ENCODE results near the gene RMND5B.
A peak's percentile ranks its signal among the peaks of the same experiment; 100 is the strongest.
"Not testable (repeated sequence)": the region's sequence is repeated elsewhere in the genome, so short reads cannot be mapped to it uniquely, and the experiment has no call there.

Gene RMND5B

GRCh38 chr5:178113841-178114324 is 16.9 kb upstream of the RMND5B start:
- no peak for DNase-seq (ENCODE audit: low spot score)

- DNase-seq (ENCODE audit: low spot score) = peak; percentile 28
These were observed 16.3 kb upstream of the RMND5B start for GRCh38 chr5:178114325-178115135.

- no peak for DNase-seq (ENCODE audit: low spot score)
These were observed 15.5 kb upstream of the RMND5B start for GRCh38 chr5:178115136-178115813.

GRCh38 chr5:178115814-178116142 is 15.0 kb upstream of the RMND5B start:
- DNase-seq (ENCODE audit: low spot score) = no peak

- DNase-seq (ENCODE audit: low spot score) = no peak
These were observed 14.5 kb upstream of the RMND5B start for GRCh38 chr5:178116143-178116885.

- no peak for DNase-seq (ENCODE audit: low spot score)
These were observed 12.7 kb upstream of the RMND5B start for GRCh38 chr5:178117923-178118701.

GRCh38 chr5:178119915-178120606 is 10.8 kb upstream of the RMND5B start:
- DNase-seq (ENCODE audit: low spot score) = no peak

GRCh38 chr5:178120607-178121357 is 10.0 kb upstream of the RMND5B start:
- peak; percentile 16 for DNase-seq (ENCODE audit: low spot score)

- no peak for DNase-seq (ENCODE audit: low spot score)
These were observed 9.2 kb upstream of the RMND5B start for GRCh38 chr5:178121391-178122276.

- DNase-seq (ENCODE audit: low spot score) = no peak
These were observed 8.5 kb upstream of the RMND5B start for GRCh38 chr5:178122346-178122745.

- no peak for DNase-seq (ENCODE audit: low spot score)
These were observed 7.5 kb upstream of the RMND5B start for GRCh38 chr5:178123094-178123965.

GRCh38 chr5:178123966-178124925 is 6.6 kb upstream of the RMND5B start:
- DNase-seq (ENCODE audit: low spot score) = no peak

GRCh38 chr5:178125253-178125906 is 5.4 kb upstream of the RMND5B start:
- DNase-seq (ENCODE audit: low spot score) = no peak

- DNase-seq (ENCODE audit: low spot score) = no peak
These were observed 4.3 kb upstream of the RMND5B start for GRCh38 chr5:178126556-178126955.

- not testable (repeated sequence) for DNase-seq (ENCODE audit: low spot score)
These were observed 3.4 kb upstream of the RMND5B start for GRCh38 chr5:178127300-178128009.

- no peak for DNase-seq (ENCODE audit: low spot score)
These were observed 1.5 kb upstream of the RMND5B start for GRCh38 chr5:178129296-178129695.
